WTC11 (cell line): ENCODE measurements around the gene IRF2BP1.

ENCODE experiments used
- CREB1 ChIP-seq: sonication (generic); formaldehyde crosslinking; IDR thresholded peaks from 2 replicates; pipeline ENCODE4 v1.8.0; 2023; ENCODE audit warnings: mild to moderate bottlenecking, missing genetic modification reagents
- ELF4 ChIP-seq: sonication (generic); formaldehyde crosslinking; IDR thresholded peaks from 2 replicates; pipeline ENCODE4 v1.8.1; 2022; ENCODE audit warnings: low read depth, mild to moderate bottlenecking, moderate library complexity, missing genetic modification reagents
- ETV6 ChIP-seq: sonication (generic); formaldehyde crosslinking; IDR thresholded peaks from 2 replicates; pipeline ENCODE4 v1.8.1; 2022; ENCODE audit warnings: mild to moderate bottlenecking, missing genetic modification reagents
- FOXK1 ChIP-seq: sonication (generic); formaldehyde crosslinking; IDR thresholded peaks from 2 replicates; pipeline ENCODE4 v1.8.0; 2022; ENCODE audit warnings: mild to moderate bottlenecking, moderate library complexity, missing genetic modification reagents
- GABPB1 ChIP-seq: sonication (generic); formaldehyde crosslinking; IDR thresholded peaks from 2 replicates; pipeline ENCODE4 v1.8.1; 2023; ENCODE audit warnings: mild to moderate bottlenecking, missing genetic modification reagents
- RELA ChIP-seq: sonication (generic); formaldehyde crosslinking; IDR thresholded peaks from 2 replicates; pipeline ENCODE4 v1.8.1; 2022; ENCODE audit warnings: missing genetic modification reagents, mild to moderate bottlenecking, borderline replicate concordance
- TF ChIP-seq, protein P1 (sequence below): fragments of 200-600 bp; IDR thresholded peaks from 2 replicates; pipeline ENCODE4 v1.8.0; 2022; ENCODE audit warnings: antibody characterized with exemption
- TF ChIP-seq, protein P2 (sequence below): sonication (generic); formaldehyde crosslinking; IDR thresholded peaks from 2 replicates; pipeline ENCODE4 v1.8.1; 2022; ENCODE audit warnings: mild to moderate bottlenecking, moderate library complexity, missing genetic modification reagents
- TF ChIP-seq, protein P3 (sequence below): sonication (generic); formaldehyde crosslinking; conservative IDR thresholded peaks from 2 replicates; pipeline ENCODE4 v1.8.1; 2022; ENCODE audit warnings: mild to moderate bottlenecking, missing genetic modification reagents
- TF ChIP-seq, protein P4 (sequence below): sonication (generic); formaldehyde crosslinking; conservative IDR thresholded peaks from 2 replicates; pipeline ENCODE4 v1.8.1; 2023; ENCODE audit warnings: mild to moderate bottlenecking, low read depth, missing genetic modification reagents, moderate library complexity

GRCh38 chr19:45884682-45885555, 1.0 kb downstream of the IRF2BP1 start:
- TF ChIP-seq, protein P1, sequence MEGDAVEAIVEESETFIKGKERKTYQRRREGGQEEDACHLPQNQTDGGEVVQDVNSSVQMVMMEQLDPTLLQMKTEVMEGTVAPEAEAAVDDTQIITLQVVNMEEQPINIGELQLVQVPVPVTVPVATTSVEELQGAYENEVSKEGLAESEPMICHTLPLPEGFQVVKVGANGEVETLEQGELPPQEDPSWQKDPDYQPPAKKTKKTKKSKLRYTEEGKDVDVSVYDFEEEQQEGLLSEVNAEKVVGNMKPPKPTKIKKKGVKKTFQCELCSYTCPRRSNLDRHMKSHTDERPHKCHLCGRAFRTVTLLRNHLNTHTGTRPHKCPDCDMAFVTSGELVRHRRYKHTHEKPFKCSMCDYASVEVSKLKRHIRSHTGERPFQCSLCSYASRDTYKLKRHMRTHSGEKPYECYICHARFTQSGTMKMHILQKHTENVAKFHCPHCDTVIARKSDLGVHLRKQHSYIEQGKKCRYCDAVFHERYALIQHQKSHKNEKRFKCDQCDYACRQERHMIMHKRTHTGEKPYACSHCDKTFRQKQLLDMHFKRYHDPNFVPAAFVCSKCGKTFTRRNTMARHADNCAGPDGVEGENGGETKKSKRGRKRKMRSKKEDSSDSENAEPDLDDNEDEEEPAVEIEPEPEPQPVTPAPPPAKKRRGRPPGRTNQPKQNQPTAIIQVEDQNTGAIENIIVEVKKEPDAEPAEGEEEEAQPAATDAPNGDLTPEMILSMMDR: no peak
- TF ChIP-seq, protein P2, sequence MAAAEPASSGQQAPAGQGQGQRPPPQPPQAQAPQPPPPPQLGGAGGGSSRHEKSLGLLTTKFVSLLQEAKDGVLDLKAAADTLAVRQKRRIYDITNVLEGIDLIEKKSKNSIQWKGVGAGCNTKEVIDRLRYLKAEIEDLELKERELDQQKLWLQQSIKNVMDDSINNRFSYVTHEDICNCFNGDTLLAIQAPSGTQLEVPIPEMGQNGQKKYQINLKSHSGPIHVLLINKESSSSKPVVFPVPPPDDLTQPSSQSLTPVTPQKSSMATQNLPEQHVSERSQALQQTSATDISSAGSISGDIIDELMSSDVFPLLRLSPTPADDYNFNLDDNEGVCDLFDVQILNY (CRISPR knock-in tag): no peak
- TF ChIP-seq GABPB1 (CRISPR knock-in tag): no peak
- no peak for TF ChIP-seq ELF4 (CRISPR knock-in tag)
- TF ChIP-seq, protein P3, sequence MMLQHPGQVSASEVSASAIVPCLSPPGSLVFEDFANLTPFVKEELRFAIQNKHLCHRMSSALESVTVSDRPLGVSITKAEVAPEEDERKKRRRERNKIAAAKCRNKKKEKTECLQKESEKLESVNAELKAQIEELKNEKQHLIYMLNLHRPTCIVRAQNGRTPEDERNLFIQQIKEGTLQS (CRISPR knock-in tag): no peak
- 0 out of 2 replicates have a peak, but pooled peaks have one; percentile 24 for TF ChIP-seq ETV6 (CRISPR knock-in tag)
- no peak for TF ChIP-seq CREB1
- TF ChIP-seq FOXK1: no peak
- no peak for TF ChIP-seq RELA (CRISPR knock-in tag)
- TF ChIP-seq, protein P4, sequence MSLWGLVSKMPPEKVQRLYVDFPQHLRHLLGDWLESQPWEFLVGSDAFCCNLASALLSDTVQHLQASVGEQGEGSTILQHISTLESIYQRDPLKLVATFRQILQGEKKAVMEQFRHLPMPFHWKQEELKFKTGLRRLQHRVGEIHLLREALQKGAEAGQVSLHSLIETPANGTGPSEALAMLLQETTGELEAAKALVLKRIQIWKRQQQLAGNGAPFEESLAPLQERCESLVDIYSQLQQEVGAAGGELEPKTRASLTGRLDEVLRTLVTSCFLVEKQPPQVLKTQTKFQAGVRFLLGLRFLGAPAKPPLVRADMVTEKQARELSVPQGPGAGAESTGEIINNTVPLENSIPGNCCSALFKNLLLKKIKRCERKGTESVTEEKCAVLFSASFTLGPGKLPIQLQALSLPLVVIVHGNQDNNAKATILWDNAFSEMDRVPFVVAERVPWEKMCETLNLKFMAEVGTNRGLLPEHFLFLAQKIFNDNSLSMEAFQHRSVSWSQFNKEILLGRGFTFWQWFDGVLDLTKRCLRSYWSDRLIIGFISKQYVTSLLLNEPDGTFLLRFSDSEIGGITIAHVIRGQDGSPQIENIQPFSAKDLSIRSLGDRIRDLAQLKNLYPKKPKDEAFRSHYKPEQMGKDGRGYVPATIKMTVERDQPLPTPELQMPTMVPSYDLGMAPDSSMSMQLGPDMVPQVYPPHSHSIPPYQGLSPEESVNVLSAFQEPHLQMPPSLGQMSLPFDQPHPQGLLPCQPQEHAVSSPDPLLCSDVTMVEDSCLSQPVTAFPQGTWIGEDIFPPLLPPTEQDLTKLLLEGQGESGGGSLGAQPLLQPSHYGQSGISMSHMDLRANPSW (CRISPR knock-in tag): no peak
